Embryonic facial prominence (tissue), 1 donor: ENCODE results near the gene DGUOK.
"Not testable (repeated sequence)": the region's sequence is repeated elsewhere in the genome, so short reads cannot be mapped to it uniquely, and the experiment has no call there.

Experiments used
- DNase-seq: peaks from one replicate; pipeline ENCODE4 v3.0.0-alpha.2; 2016; ENCODE audit errors: extremely low spot score

The DGUOK gene

DNA sequence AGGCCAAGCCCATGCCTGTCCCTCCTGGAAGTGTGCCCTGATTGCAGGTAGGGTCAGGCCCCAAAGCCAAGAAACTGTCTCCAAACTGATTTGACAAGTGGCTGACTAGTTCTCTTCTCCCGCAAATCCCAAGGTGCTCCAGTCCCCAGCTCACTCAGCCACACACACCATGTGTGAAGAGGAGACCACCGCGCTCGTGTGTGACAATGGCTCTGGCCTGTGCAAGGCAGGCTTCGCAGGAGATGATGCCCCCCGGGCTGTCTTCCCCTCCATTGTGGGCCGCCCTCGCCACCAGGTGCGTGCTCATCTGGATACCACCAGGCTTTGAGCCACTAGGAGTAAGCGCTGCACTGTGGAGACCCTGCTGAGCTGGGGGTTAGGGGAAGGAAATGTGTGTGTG is 25.5 kb upstream of the DGUOK start:
- DNase-seq = no peak

DNA sequence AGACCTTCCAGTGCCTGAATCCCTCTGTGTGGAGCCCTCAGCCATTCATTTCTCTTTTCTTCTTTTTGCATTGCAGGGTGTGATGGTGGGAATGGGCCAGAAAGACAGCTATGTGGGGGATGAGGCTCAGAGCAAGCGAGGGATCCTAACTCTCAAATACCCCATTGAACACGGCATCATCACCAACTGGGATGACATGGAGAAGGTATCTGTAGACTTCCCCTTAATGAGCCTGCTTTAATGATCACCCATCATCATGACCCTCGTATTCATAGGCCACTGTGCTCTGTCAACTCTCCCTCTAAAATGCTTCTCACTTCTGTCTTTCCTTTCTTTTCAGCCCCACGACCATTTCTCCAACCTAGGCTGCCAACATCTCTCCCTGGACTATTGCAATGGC is 24.4 kb upstream of the DGUOK start:
- DNase-seq = no peak

DNA sequence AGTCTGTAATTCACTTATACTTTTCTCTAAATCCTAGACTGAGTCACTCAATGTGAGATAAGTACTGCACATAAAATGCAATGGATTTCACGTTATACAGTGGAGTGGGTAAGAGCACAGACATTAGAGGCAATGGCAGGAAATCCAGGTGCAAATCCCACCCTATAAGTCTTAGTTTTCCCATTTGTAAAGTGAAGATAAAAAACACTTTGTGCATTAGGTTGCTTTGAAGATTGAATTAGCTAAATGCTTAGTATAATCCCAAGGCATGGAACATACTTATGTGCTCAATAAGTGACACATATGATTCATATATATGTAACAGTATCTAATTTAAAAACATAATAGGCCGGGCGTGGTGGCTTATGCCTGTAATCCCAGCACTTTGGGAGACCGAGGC is 23.4 kb upstream of the DGUOK start:
- no peak for DNase-seq

DNA sequence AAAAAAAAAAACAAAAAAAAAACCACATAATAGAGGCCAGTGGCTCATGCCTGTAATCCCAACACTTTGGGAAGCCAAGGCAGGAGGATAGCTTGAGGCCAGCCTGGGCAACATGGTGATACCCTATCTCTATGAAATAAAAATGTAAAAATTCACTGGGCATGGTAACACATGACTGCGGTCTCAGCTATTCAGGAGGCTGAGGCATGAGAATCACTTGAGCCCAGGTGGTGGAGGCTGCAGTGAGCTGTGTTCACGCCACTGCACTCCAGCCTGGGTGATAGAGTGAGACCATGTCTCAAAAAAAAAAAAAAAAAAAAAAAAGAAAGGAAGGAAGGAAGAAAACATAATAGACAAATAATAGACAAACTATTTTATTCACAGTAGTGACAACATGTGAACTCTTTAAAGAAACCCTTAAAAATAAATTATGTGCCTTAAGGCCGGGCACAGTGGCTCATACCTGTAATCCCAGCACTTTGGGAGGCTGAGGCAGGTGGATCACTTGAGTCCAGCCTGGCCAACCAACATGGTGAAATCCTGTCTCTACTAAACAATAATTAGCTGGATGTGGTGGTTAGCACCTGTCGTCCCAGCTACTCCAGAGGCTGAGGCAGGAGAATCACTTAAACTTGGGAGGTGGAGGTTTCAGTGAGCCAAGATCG is 22.6 kb upstream of the DGUOK start:
- not testable (repeated sequence) for DNase-seq

DNA sequence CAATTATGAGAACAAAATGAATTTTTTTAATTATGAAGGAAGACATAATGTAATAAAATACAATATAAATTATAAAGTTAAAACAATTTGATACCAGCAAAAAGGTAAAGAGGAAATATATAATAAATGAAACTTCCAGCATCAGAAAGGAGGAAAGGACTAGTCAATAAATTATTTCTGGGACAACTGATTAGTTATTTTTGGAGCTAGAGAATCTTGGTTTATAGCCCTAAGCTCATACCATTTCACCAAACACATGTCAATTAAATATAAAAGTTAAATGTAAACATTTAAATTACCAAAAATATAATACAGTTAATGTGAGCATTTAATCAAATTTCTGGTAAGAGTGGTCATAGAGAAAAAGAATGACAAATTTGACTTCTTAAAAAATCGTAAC is 21.7 kb upstream of the DGUOK start:
- no peak for DNase-seq

DNA sequence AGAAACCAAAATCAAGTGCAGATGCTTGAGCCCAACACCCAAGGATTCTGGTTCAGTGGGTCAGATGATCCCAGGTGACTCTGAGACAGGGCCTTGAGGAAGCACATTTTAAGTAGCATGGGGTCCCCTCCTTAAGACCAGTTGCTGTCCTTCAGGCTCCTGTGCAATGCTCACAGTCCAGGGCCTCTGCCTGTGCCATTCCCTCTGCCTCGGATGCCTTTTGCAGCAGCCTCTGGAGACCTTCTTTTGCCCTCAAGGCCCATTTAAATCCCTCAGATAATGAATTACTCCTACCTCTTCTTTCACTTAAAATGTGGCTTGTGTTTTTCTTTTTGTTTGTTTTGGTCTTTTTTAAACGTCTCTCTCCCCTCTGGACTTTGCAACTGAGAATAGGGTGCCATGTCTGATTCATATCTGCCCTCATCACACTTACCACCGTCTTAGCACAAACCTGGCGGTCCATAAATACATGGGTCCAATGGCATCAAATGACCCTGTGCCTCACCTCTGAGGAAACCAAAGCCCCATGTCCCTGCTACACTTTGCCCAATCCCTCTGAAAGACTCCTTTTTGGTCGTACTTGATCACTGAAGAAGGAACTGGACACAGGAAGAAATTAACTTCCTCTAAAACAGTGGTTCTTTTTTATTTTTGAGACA is 19.7 kb upstream of the DGUOK start:
- no peak for DNase-seq

DNA sequence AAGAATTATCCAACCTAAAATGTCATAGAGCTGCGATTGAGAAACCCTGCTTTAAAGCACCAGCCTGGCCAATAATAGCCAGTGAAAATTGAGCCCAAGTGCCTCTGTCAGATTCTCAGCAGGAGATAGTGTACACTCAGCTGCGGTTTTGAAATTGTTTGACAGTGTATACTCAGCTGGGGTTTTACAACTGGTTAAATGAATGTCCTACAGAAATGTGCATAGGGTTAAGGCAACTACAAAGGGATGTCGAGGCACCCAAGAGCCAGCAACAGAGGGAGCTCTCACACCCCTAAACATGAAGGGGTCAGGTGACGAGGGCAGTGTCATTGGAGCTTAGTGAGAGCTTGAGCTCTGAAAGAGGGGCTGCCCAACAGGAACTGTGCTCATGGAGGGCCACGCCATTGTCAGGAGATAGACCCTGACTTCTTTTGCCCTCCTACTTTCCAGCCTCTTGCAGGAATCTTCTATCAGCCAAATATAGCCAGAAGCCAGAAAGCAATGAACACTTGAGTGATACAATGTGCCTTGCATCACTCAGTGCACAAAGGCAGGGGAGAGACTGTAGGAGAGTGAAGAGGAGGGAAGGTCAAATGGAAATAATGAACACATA is 18.7 kb upstream of the DGUOK start:
- DNase-seq = no peak

DNA sequence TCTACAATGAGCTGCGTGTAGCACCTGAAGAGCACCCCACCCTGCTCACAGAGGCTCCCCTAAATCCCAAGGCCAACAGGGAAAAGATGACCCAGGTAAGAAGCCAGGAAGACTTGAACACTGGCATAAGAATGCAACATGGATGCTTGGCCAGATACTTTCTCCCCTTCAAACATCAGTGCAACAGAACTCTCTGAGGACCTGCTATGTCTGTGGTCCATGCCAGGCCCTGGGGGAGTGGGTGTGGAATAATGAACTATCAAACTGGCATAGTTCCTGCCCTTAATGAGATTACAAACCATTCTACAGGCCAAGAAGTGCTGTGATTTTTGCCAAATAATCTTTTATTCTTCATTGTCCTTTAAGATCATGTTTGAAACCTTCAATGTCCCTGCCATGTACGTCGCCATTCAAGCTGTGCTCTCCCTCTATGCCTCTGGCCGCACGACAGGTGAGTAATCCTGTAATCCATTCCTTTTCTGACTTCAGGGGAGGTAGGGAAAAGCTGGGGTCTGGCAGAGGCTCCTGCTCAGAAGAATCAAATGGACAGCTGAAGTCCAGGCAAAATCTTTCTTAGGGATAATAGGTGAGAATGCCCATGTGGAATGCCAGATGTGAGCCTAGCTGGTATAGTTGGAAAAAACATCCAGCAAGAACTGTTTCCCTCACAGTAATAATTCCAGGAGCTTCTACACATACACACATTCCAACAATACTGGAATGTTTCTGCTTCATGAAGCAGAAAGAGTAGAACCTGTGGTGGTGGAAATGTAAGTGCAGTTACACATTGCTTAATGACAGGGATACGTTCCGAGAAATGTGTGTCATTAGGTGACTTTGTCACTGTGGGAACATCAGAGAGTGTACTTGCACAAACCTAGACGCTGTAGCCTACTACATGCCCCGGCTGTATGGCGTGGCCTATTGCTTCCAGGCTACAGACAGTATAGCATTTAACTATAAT is 17.7 kb upstream of the DGUOK start:
- no peak for DNase-seq

DNA sequence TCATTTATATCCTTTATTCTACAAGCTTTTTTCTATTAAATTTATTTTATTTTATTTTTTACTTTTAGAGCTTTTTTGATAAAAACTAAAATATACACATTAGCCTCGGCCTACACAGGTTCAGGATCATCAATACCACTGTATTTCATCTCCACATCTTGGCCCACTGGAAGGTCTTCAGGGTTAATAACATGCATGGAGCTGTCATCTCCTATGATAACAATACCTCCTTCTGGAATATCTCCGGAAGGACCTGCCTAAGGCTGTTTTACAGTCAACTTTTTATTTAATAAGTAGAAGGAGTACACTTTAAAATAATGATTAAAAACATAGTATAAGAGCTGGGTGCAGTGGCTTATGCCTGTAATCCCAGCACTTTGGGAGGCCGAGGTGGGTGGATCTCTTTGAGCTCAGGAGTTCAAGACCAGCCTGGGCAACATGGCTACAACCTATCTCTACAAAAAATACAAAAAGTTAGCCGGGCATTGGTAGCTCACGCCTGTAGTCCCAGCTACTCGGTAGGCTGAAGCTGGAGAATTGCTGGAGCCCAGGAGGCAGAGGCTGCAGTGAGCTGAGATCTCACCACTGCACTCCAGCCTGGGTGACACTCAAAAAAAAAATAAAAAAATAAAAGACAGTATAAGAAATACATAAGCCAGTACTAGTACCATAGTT is 15.7 kb upstream of the DGUOK start:
- no peak for DNase-seq

DNA sequence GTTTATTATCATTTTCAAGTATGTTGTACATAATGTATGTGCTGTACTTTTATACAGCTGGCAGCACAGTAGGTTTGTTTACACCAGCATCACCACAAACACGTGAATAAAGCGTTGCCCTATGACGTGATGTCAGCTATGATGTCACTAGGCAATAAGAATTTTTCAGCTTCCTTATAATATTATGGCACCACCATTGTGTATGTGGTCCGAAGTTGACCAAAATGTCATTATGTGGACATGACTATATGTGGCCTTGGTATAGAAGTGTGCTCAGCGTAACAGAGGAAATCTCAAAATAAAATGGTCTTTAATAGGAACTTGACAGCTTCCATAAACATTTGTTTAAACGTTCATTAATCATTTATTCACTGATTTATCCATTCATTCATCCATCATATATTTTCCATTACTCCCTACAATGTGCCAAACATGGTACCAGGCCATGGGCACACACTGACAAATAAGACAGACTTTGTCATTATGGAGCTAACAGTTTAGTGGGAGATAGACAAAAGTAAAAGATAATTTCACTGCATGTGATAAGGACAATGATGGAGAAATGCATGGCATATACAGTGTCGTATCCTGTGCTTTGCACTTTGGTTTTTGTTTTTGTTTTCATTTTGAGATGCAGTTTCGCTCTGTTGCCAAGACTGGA is 15.0 kb upstream of the DGUOK start:
- no peak for DNase-seq

DNA sequence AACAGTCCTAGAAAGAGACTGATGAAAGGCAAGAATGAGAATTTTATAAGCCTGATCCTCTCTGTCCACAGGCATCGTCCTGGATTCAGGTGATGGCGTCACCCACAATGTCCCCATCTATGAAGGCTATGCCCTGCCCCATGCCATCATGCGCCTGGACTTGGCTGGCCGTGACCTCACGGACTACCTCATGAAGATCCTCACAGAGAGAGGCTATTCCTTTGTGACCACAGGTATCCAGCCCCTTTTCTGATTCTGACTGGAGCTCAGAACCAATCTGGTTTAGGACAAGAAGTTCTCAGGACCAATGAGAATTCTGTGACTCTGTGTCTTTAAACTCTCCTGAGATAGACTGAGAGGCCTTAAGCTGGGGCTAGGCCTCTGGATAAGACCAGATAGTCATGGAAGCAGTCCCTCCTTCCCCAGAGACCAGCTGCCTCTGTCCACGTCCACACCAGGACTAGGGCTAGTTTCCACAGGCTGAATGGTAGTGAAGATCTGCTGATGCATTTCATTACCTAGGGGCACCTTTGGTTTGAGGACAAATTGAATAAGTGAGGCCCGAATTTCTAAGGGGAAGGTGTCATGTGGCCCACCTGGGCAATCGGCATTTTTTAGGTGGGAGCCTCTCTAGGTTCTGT is 13.1 kb upstream of the DGUOK start:
- DNase-seq = no peak

DNA sequence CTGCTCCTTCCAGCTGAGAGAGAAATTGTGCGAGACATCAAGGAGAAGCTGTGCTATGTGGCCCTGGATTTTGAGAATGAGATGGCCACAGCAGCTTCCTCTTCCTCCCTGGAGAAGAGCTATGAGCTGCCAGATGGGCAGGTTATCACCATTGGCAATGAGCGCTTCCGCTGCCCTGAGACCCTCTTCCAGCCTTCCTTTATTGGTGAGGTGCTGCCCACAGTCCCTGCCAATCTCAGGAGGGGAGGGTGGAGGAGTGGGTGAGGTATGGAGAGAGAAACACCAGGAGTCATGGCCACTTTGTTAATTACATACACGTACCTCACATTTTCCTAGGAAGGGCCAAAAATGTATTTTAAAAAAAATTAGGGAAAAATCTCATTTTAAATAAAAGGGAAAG is 12.0 kb upstream of the DGUOK start:
- no peak for DNase-seq

DNA sequence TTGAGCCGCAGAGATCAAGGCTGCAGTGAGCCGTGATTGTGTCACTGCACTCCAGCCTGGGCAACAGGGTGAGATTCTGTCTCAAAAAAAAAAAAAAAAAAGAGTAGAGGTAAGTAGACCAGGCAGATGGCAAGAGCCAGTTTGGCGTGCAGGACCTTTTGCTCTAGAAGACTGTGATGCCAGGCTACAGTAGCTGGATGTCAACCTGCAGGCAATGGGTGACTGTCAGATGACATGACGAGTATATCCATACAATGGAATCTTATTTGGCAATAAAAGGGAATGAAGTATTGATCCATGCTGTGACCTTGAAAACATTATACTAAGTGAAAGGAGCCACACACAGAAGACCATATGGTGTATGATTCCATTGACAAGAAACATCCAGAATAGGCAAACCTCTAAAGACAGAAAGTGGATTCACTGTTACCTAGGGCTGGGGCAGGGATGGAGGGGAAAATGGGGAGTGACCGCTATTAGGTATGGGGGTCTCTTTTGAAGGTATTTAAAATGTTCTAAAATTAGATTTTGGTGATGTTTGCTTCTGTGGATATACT is 11.2 kb upstream of the DGUOK start:
- DNase-seq = no peak

DNA sequence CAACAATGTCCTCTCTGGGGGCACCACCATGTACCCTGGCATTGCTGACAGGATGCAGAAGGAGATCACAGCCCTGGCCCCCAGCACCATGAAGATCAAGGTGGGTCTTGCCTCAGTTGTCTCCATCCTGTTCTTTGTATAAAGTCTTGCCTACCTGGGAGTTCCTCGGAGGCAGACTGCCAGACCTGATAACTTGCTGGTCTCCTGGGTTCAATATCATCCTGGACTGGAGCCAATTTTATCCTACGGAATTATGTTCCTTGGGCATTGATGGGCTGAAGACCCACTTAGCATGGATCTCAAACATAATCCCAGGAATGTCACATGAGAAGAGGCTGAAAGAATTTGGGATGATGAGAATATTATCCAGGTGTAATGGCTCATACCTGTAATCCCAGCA is 10.0 kb upstream of the DGUOK start:
- no peak for DNase-seq

DNA sequence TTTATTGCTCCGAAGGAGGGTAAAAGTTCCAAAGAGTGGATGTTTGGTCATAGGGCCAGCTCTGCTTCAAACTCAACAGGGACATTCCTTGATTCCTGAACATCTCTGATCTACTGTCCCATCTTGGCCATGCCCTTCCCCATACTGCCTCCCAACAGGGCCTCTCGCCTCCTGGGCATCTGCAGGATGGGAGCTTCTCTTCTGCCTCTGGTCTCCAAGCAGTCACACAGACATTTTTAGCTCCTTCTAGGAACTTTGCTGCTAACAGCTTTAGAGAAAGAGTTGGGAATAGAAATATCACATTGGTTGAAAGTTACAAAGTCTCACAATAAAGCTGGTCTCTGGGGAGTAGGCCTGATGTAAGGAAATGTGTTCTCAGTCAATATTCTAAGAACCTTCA is 9.4 kb upstream of the DGUOK start:
- no peak for DNase-seq

DNA sequence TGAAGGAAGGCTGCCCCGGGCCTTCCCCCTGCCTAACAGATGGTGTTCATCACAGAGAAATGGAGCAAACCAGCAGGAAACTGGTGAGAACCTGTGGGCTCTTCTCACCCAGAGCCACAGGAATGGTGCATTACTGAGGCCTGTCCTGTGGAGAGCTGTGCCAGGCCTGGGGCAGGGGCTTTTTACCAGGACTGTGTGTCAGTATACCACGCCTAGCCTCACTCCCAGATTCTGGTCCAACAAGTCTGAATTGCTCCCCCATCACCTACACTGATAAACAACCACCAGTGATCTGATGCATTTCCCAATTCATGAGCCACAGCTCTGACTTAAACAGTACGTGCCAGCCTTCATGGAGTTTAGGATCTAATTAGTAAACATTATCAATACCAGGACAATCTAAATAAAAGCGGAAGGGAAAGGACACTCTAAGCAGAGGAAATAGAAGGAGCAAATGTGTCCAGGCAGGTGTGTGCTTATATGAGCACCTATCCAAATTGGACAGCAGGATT is 8.9 kb upstream of the DGUOK start:
- DNase-seq = no peak

DNA sequence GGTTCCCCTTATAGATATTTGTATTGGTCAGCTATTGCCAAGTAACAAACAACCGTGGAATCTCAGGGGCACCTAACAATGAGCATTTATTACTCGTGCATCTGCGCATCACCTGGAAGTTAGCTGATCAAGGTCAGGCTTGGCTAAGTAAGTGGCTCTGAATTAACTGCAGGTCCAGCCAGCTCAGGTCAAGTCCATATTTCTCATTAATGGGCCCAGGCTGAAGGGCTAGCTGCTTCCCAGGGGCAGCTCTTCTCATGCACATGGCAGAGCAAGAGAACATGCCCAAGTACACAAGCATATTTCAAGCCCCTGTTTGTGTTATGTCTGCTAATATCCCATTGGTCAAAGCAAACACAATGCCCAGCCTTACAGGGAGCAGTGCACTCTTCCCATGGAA is 7.8 kb upstream of the DGUOK start:
- no peak for DNase-seq

DNA sequence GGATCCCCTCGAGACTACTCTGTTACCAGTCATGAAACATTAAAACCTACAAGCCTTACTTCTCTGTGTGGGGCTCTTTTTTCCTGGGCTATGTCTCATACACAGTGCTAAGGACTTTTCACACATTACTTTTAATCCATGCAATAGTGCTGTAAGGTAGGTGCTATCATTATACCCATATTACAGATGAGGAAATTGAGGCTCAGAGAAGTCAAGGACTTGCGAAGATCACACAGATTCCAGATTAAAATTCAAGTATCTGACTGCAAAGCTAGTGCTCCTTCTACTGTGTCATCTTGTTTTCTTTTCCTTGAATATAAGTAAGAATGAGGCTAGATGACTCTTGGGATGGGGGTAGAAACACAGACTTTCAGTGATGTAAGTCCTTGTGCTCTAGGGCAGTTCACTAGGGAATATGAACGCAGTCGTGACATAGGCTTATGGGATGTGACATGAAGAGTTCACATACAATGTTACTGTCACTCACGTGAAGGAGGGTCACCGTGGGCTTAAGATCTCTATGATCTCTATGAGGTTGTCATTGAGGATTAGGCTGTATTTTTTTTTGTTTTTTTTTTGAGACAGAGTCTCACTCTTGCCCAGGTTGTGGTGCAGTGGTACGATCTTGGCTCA is 7.0 kb upstream of the DGUOK start:
- DNase-seq = no peak
